H1 (cell line): ENCODE measurements around the gene NEDD4L. TPM values are rescaled to one million over a fixed set of nuclear protein-coding genes. Genes with fewer than 3 reads are reported as not detected.

Experiments
- CTCF ChIA-PET: fragments of 300-600 bp; sonication (Branson Sonifier 250); formaldehyde crosslinking; loops from one replicate; lab custom pipeline; 2021; ENCODE audit not compliant: partially characterized antibody; lab: Charles Lee
- POLR2A ChIA-PET: fragments of 300-600 bp; sonication (Branson Sonifier 250); formaldehyde crosslinking; loops from one replicate; lab custom pipeline; 2021; ENCODE audit warnings: inconsistent platforms; ENCODE audit not compliant: partially characterized antibody; lab: Charles Lee
- DNase-seq, 2 experiments: peaks; one replicate each; pipeline versions ENCODE4 v3.0.0 to v3.0.0-alpha.2; 2010 to 2022; ENCODE audit warnings: low spot score in 2 of 2, low read depth in 1 of 2, mixed read lengths in 1 of 2
- FAIRE-seq: peaks from 2 replicates; lab custom pipeline; 2011; peaks lifted over from hg19 to GRCh38; lab: Jason Lieb, UNC
- H2AFZ ChIP-seq: 2 replicates; pipeline ENCODE4 v1.8.1; 2012; ENCODE audit warnings: low read length, inconsistent platforms
- H2AK5ac ChIP-seq: 2 replicates; pipeline ENCODE4 v1.6.1; 2013; ENCODE audit warnings: low read depth, low read length
- H2BK120ac ChIP-seq: replicated peaks from 2 replicates; pipeline ENCODE3; 2013; ENCODE audit warnings: low read depth, low read length, inconsistent platforms
- H2BK12ac ChIP-seq: 2 replicates; pipeline ENCODE4 v1.6.1; 2013; ENCODE audit warnings: low read depth, low read length
- H2BK15ac ChIP-seq: 2 replicates; pipeline ENCODE4 v1.6.1; 2013; ENCODE audit warnings: low read length
- H2BK20ac ChIP-seq: 2 replicates; pipeline ENCODE4 v1.6.1; 2013; ENCODE audit warnings: low read length
- H2BK5ac ChIP-seq: 2 replicates; pipeline ENCODE4 v1.6.1; 2013; ENCODE audit warnings: low read depth, low read length
- H3K14ac ChIP-seq: 2 replicates; pipeline ENCODE4 v1.6.1; 2013; ENCODE audit warnings: inconsistent platforms; ENCODE audit not compliant: insufficient read length
- H3K18ac ChIP-seq: 2 replicates; pipeline ENCODE4 v1.6.1; 2013; ENCODE audit warnings: low read length; ENCODE audit errors: extremely low read depth
- H3K23ac ChIP-seq: 2 replicates; pipeline ENCODE4 v1.6.1; 2013; ENCODE audit warnings: inconsistent platforms; ENCODE audit not compliant: insufficient read length
- H3K23me2 ChIP-seq: 2 replicates; pipeline ENCODE4 v1.6.1; 2013; ENCODE audit warnings: low read depth, low read length
- H3K27ac ChIP-seq: 2 replicates; pipeline ENCODE4 v1.6.1; 2011; ENCODE audit warnings: low read depth, low read length, inconsistent platforms
- H3K27me3 ChIP-seq, 4 experiments: replicated peaks in 1 of 4; 1 replicate in 1 of 4; 2 replicates in 3 of 4; pipeline versions ENCODE4 v1.6.1 to v1.8.1; 2011 to 2013; ENCODE audit warnings: low read length in 3 of 4, mild to moderate bottlenecking in 3 of 4, inconsistent platforms in 2 of 4, mixed read lengths in 2 of 4, moderate library complexity in 1 of 4; ENCODE audit not compliant: control insufficient read depth in 3 of 4, insufficient read depth in 3 of 4; ENCODE audit errors: extremely low read depth in 1 of 4
- H3K36me3 ChIP-seq, 4 experiments: 2 replicates each; pipeline versions ENCODE4 v1.6.1 to v1.8.1; 2011 to 2013; ENCODE audit warnings: mild to moderate bottlenecking in 4 of 4, low read length in 3 of 4, moderate library complexity in 2 of 4, control low read depth in 1 of 4, inconsistent platforms in 1 of 4; ENCODE audit not compliant: insufficient read depth in 4 of 4, control insufficient read depth in 2 of 4
- H3K4ac ChIP-seq: replicated peaks from 2 replicates; pipeline ENCODE3; 2013; ENCODE audit warnings: low read length, low read depth, mixed read lengths, inconsistent platforms; ENCODE audit not compliant: insufficient read length
- H3K4me1 ChIP-seq, 4 experiments: replicated peaks in 1 of 4; 1 replicate in 1 of 4; 2 replicates in 3 of 4; pipeline versions ENCODE4 v1.6.1 to v1.8.1; 2011 to 2013; ENCODE audit warnings: low read length in 3 of 4, inconsistent platforms in 2 of 4, mixed read lengths in 1 of 4; ENCODE audit not compliant: insufficient read depth in 4 of 4, control insufficient read depth in 3 of 4
- H3K4me2 ChIP-seq, 2 experiments: 2 replicates each; pipeline versions ENCODE4 v1.6.1 to v1.8.1; 2011 to 2013; ENCODE audit warnings: low read depth in 2 of 2, low read length in 2 of 2, control low read depth in 1 of 2, inconsistent platforms in 1 of 2, mild to moderate bottlenecking in 1 of 2; ENCODE audit not compliant: insufficient read depth in 1 of 2
- H3K4me3 ChIP-seq, 4 experiments: fragments of 200-600, 300-600 bp in 1 of 4; sonication (generic), shearing (Covaris generic), sonication (Bioruptor Twin) in 1 of 4; 2 replicates each; pipeline versions ENCODE4 v1.5.1 to v1.8.1; 2011 to 2016; ENCODE audit warnings: low read length in 4 of 4, low read depth in 3 of 4, control low read depth in 2 of 4, inconsistent platforms in 2 of 4, mild to moderate bottlenecking in 2 of 4, mixed read lengths in 1 of 4, moderate library complexity in 1 of 4; ENCODE audit not compliant: insufficient read depth in 2 of 4; ENCODE audit errors: extremely low read depth in 1 of 4
- H3K56ac ChIP-seq: replicated peaks from 2 replicates; pipeline ENCODE3; 2013; ENCODE audit warnings: low read depth, mild to moderate bottlenecking, mixed read lengths, low read length, inconsistent platforms; ENCODE audit not compliant: insufficient read length
- H3K79me1 ChIP-seq: 2 replicates; pipeline ENCODE4 v1.6.1; 2013; ENCODE audit warnings: low read depth, low read length, control low read depth
- H3K79me2 ChIP-seq, 2 experiments: 2 replicates each; pipeline versions ENCODE4 v1.6.1 to v1.8.1; 2012 to 2013; ENCODE audit warnings: low read length in 2 of 2, mild to moderate bottlenecking in 2 of 2, inconsistent platforms in 1 of 2; ENCODE audit not compliant: insufficient read depth in 2 of 2, control insufficient read depth in 1 of 2
- H3K9ac ChIP-seq, 4 experiments: replicated peaks in 1 of 4; 1 replicate in 1 of 4; 2 replicates in 3 of 4; pipeline versions ENCODE4 v1.6.1 to v1.8.1; 2011 to 2013; ENCODE audit warnings: low read depth in 3 of 4, low read length in 3 of 4, control low read depth in 2 of 4, mild to moderate bottlenecking in 2 of 4, moderate library complexity in 2 of 4, inconsistent platforms in 1 of 4; ENCODE audit errors: extremely low read depth in 1 of 4
- H3K9me3 ChIP-seq, 2 experiments: 2 replicates each; pipeline versions ENCODE4 v1.6.1 to v1.8.1; 2012 to 2013; ENCODE audit warnings: mild to moderate bottlenecking in 2 of 2, moderate library complexity in 2 of 2, control low read depth in 1 of 2, inconsistent platforms in 1 of 2, low read depth in 1 of 2, low read length in 1 of 2, mixed read lengths in 1 of 2; ENCODE audit not compliant: insufficient read depth in 2 of 2
- H4K20me1 ChIP-seq, 2 experiments: replicated peaks in 1 of 2; 2 replicates each; pipeline versions ENCODE3 to v1.8.1; 2011 to 2013; ENCODE audit warnings: inconsistent platforms in 2 of 2, low read length in 2 of 2, mild to moderate bottlenecking in 1 of 2; ENCODE audit not compliant: insufficient read depth in 2 of 2, control insufficient read depth in 1 of 2
- H4K5ac ChIP-seq: 2 replicates; pipeline ENCODE4 v1.6.1; 2013; ENCODE audit warnings: low read length, low read depth, mixed read lengths, inconsistent platforms; ENCODE audit not compliant: insufficient read length
- H4K8ac ChIP-seq: 2 replicates; pipeline ENCODE4 v1.8.0; 2013; ENCODE audit warnings: mild to moderate bottlenecking, moderate library complexity, low read length, inconsistent platforms; ENCODE audit not compliant: insufficient read depth; ENCODE audit errors: extremely low read depth
- H4K91ac ChIP-seq: replicated peaks from 2 replicates; pipeline ENCODE3; 2013; ENCODE audit warnings: low read length, mixed read lengths, inconsistent platforms; ENCODE audit not compliant: insufficient read length
- ASH2L ChIP-seq: fragments of 200-600, 300-600 bp; sonication (generic); IDR thresholded peaks from one replicate; pipeline ENCODE4 v1.7.1; 2017; ENCODE audit warnings: low read length
- GTF2F1 ChIP-seq: IDR thresholded peaks from 2 replicates; pipeline ENCODE4 v1.6.1; 2012; ENCODE audit warnings: low read depth, low read length, improper control_type of control experiment, borderline replicate concordance
- JUN ChIP-seq: IDR thresholded peaks from 2 replicates; pipeline ENCODE4 v1.6.1; 2011; ENCODE audit warnings: low read depth, mild to moderate bottlenecking, improper control_type of control experiment, low read length
- JUND ChIP-seq: IDR thresholded peaks from 2 replicates; pipeline ENCODE4 v1.6.1; 2011; ENCODE audit warnings: mild to moderate bottlenecking, improper control_type of control experiment, low read length
- KDM4A ChIP-seq: IDR thresholded peaks from one replicate; pipeline ENCODE4 v1.7.1; 2012; ENCODE audit warnings: low read depth, mild to moderate bottlenecking, moderate library complexity, low read length, inconsistent platforms; ENCODE audit not compliant: severe bottlenecking
- MAFK ChIP-seq: IDR thresholded peaks from 2 replicates; pipeline ENCODE4 v1.6.1; 2012; ENCODE audit warnings: low read depth, mild to moderate bottlenecking, improper control_type of control experiment, low read length
- MAX ChIP-seq: IDR thresholded peaks from 2 replicates; pipeline ENCODE4 v1.6.1; 2012; ENCODE audit warnings: inconsistent platforms
- NRF1 ChIP-seq: IDR thresholded peaks from 2 replicates; pipeline ENCODE4 v1.6.1; 2011; ENCODE audit warnings: mild to moderate bottlenecking, low read depth, low read length, improper control_type of control experiment
- PHF8 ChIP-seq: fragments of 200-600 bp; sonication (generic); conservative IDR thresholded peaks from 2 replicates; pipeline ENCODE4 v1.7.1; 2012; ENCODE audit warnings: low read depth, mild to moderate bottlenecking, inconsistent platforms, low read length, moderate library complexity
- POLR2AphosphoS5 ChIP-seq: IDR thresholded peaks from 2 replicates; pipeline ENCODE4 v1.6.1; 2011; ENCODE audit warnings: low read depth, low read length
- SAP30 ChIP-seq: fragments of 300-600 bp; sonication (generic); IDR thresholded peaks from 2 replicates; pipeline ENCODE4 v1.7.1; 2012; ENCODE audit warnings: low read length, moderate library complexity, mild to moderate bottlenecking, inconsistent platforms; ENCODE audit not compliant: insufficient read depth, insufficient replicate concordance
- WGBS, 2 experiments: shearing (Covaris generic) in 1 of 2; methylation state at CpG; one replicate each; pipeline versions ENCODE4 v1.1.6 to v1.1.7; 2013 to 2015; ENCODE audit warnings: low lambda C conversion rate in 2 of 2, mixed read lengths in 2 of 2, inconsistent platforms in 1 of 2, low coverage in 1 of 2, missing lambda C conversion rate in 1 of 2; ENCODE audit not compliant: insufficient replicate concordance in 2 of 2, insufficient coverage in 1 of 2, insufficient read length in 1 of 2; ENCODE audit errors: extremely low coverage in 1 of 2, missing lambda C conversion rate in 1 of 2; 5-methylcytosine and 5-hydroxymethylcytosine counted together
- polyA plus RNA-seq, 7 experiments: library from polyadenylated mRNA; depleted of rRNA in 3 of 7; stranded (reverse) in 5 of 7; unstranded in 2 of 7; fragments of >200 nt in 5 of 7; fragments of 200-250 nt in 2 of 7; gene quantifications; 1 replicate in 5 of 7; 2 replicates in 1 of 7; 4 replicates in 1 of 7; pipeline versions ENCODE4 v1.2.1 to v1.2.3, GENCODE V29; 2011 to 2013; ENCODE audit warnings: missing spikeins in 2 of 7, mixed read lengths in 2 of 7
- total RNA-seq: library from RNA; stranded (reverse); fragmentation: NEBNext Ultra II Directional; extraction: Animal tissue kit (Norgen Biotek cat#: 25700); gene quantifications from 2 replicates; pipeline ENCODE4 v1.2.1, GENCODE V29; 2021

NEDD4L gene
- total and polyA plus RNA-seq, 2 of the 8 experiments (the other 6 are each of a cell fraction or from before 2014, with no cell fraction given) = 37.3 to 69.8 TPM

- H3K4me2 ChIP-seq = no peak overlapping the region
- DNase-seq = no peak
- 90% methylated on average over 2 of the region's 2 CpGs; no CpG with 5 or more reads in 1 of the 2 experiments for WGBS, 2 experiments
- TF ChIP-seq JUN (no peak), MAX (no peak), MAFK (no peak), ASH2L (no peak), POLR2AphosphoS5 (no peak), SAP30 (no peak), KDM4A (no peak), PHF8 (no peak), GTF2F1 (no peak), JUND (no peak), NRF1 (no peak)
- H3K4ac ChIP-seq = no peak overlapping the region
- H2AK5ac ChIP-seq = no peak overlapping the region
- no peak overlapping the region for H2BK20ac ChIP-seq
- H2BK12ac ChIP-seq = no peak overlapping the region
- H3K79me2 ChIP-seq = no peaks in the 10 kb centered on the region
- no peak overlapping the region for H3K56ac ChIP-seq
- ChIA-PET CTCF (interaction anchor here (1.0 to 1.8 kb wide), 3 partner anchors 35 to 46 kb away, joined by 3 to 7 read pairs (median 3); no protein-coding TSS in a partner anchor), POLR2A (no interaction called here)
- H3K23me2 ChIP-seq = no peaks in the 10 kb centered on the region
- no peak overlapping the region for H4K5ac ChIP-seq
- H2BK15ac ChIP-seq = no peak overlapping the region
- no peak overlapping the region for H3K14ac ChIP-seq
- H3K4me3 ChIP-seq = no peak overlapping the region
- H4K8ac ChIP-seq = no peak overlapping the region
- H3K18ac ChIP-seq = no peak overlapping the region
- no peak overlapping the region for H3K9ac ChIP-seq
- no peak overlapping the region for H2AFZ ChIP-seq
- no peaks in the 10 kb centered on the region for H3K9me3 ChIP-seq
- H4K91ac ChIP-seq = no peak overlapping the region
- H3K79me1 ChIP-seq = no peaks in the 10 kb centered on the region
- H4K20me1 ChIP-seq = no peaks in the 10 kb centered on the region
- H3K23ac ChIP-seq = no peak overlapping the region
- no peak for FAIRE-seq
- no peaks in the 10 kb centered on the region for H3K36me3 ChIP-seq
- no peak overlapping the region for H3K27ac ChIP-seq
- H2BK5ac ChIP-seq = no peak overlapping the region
- H3K27me3 ChIP-seq = no peaks in the 10 kb centered on the region
- no peak overlapping the region for H2BK120ac ChIP-seq
- H3K4me1 ChIP-seq = no peaks in the 10 kb centered on the region
Measured at GRCh38 chr18:58005011-58005410, 39.0 kb upstream of the NEDD4L start.
